Astrocyte of the cerebellum (primary cell): Measurements from ENCODE around the gene BCAS1.

Experiments used
- DNase-seq: peaks from one replicate; pipeline ENCODE4 v3.0.0-alpha.2; 2011; ENCODE audit warnings: low read depth
- H3K4me3 ChIP-seq: 2 replicates; pipeline ENCODE4 v1.5.1; 2011; ENCODE audit warnings: mild to moderate bottlenecking, low read depth, low read length, moderate library complexity
- in situ Hi-C: cut with HindIII; loops from 2 replicates; pipeline ENCODE4 v1.10.0; 2017; ENCODE audit warnings: low sequenced_read_pairs
- TF ChIP-seq, protein P1 (sequence below): IDR thresholded peaks from 2 replicates; pipeline ENCODE4 v1.5.1; 2012; ENCODE audit warnings: low read length, low read depth, moderate library complexity, mild to moderate bottlenecking; ENCODE audit errors: missing control alignments

Gene BCAS1

GRCh38 chr20:53948383-53949318 is 121.7 kb downstream of the BCAS1 start:
- DNase-seq: no peak
- no peak overlapping the region for H3K4me3 ChIP-seq
- in situ Hi-C loops: loop anchor here (25.0 kb wide), 1 partner anchor 361 kb away; the partner anchor contains the start of gene ZNF217
- TF ChIP-seq, protein P1, sequence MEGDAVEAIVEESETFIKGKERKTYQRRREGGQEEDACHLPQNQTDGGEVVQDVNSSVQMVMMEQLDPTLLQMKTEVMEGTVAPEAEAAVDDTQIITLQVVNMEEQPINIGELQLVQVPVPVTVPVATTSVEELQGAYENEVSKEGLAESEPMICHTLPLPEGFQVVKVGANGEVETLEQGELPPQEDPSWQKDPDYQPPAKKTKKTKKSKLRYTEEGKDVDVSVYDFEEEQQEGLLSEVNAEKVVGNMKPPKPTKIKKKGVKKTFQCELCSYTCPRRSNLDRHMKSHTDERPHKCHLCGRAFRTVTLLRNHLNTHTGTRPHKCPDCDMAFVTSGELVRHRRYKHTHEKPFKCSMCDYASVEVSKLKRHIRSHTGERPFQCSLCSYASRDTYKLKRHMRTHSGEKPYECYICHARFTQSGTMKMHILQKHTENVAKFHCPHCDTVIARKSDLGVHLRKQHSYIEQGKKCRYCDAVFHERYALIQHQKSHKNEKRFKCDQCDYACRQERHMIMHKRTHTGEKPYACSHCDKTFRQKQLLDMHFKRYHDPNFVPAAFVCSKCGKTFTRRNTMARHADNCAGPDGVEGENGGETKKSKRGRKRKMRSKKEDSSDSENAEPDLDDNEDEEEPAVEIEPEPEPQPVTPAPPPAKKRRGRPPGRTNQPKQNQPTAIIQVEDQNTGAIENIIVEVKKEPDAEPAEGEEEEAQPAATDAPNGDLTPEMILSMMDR: no peak

- TF ChIP-seq, protein P1: no peak
- DNase-seq: no peak
- H3K4me3 ChIP-seq: no peak overlapping the region
- in situ Hi-C loops: loop anchor here (25.0 kb wide), 1 partner anchor 360 kb away; the partner anchor contains the start of gene ZNF217
Observed at GRCh38 chr20:53947501-53948195, 122.7 kb downstream of the BCAS1 start.

- no peak overlapping the region for H3K4me3 ChIP-seq
- TF ChIP-seq, protein P1: no peak
- no peak for DNase-seq
- in situ Hi-C loops: loop anchor here (25.0 kb wide), 1 partner anchor 359 kb away; the partner anchor contains the start of gene ZNF217
Observed at GRCh38 chr20:53946106-53946505, 124.3 kb downstream of the BCAS1 start.

GRCh38 chr20:53945478-53945877 is 124.9 kb downstream of the BCAS1 start:
- in situ Hi-C loops: loop anchor here (25.0 kb wide), 1 partner anchor 358 kb away; the partner anchor contains the start of gene ZNF217
- no peak for DNase-seq
- TF ChIP-seq, protein P1: no peak
- H3K4me3 ChIP-seq: no peak overlapping the region

GRCh38 chr20:53944796-53945195 is 125.6 kb downstream of the BCAS1 start:
- in situ Hi-C loops: loop anchor here (25.0 kb wide), 1 partner anchor 357 kb away; the partner anchor contains the start of gene ZNF217
- no peak for DNase-seq
- H3K4me3 ChIP-seq: no peak overlapping the region
- TF ChIP-seq, protein P1: no peak
